Measurements from ENCODE around the gene PELI2. TPM values are rescaled to one million over a fixed set of nuclear protein-coding genes. Genes with fewer than 3 reads are reported as not detected.

Gene PELI2
- total and polyA plus RNA-seq, 2 experiments from 2014 or later, result 8.0 to 24.5 TPM

DNA sequence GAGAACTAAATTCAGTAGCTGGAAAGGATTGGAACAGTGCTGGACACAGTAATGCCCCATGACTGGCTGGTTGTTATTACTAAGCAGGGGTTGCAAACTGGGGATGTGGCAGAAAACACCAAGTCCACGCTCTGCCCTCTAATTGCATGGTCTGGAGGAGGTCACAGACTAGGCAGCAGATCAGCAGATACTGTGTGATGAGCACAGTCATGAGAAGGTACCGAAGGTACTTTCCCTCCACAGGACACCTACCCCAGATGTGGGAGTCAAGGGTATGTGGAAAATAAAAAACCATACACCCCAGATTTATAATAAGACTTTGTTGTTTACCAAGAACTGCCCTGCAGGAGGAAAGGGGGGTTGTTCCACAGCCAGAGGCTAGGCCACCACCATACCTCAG, 175.3 kb downstream of the PELI2 start (continued):
- TF ChIP-seq, protein P1, sequence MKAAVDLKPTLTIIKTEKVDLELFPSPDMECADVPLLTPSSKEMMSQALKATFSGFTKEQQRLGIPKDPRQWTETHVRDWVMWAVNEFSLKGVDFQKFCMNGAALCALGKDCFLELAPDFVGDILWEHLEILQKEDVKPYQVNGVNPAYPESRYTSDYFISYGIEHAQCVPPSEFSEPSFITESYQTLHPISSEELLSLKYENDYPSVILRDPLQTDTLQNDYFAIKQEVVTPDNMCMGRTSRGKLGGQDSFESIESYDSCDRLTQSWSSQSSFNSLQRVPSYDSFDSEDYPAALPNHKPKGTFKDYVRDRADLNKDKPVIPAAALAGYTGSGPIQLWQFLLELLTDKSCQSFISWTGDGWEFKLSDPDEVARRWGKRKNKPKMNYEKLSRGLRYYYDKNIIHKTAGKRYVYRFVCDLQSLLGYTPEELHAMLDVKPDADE (IDR thresholded peaks at IDR 0.05), result no peak
- TF ChIP-seq, protein P2, sequence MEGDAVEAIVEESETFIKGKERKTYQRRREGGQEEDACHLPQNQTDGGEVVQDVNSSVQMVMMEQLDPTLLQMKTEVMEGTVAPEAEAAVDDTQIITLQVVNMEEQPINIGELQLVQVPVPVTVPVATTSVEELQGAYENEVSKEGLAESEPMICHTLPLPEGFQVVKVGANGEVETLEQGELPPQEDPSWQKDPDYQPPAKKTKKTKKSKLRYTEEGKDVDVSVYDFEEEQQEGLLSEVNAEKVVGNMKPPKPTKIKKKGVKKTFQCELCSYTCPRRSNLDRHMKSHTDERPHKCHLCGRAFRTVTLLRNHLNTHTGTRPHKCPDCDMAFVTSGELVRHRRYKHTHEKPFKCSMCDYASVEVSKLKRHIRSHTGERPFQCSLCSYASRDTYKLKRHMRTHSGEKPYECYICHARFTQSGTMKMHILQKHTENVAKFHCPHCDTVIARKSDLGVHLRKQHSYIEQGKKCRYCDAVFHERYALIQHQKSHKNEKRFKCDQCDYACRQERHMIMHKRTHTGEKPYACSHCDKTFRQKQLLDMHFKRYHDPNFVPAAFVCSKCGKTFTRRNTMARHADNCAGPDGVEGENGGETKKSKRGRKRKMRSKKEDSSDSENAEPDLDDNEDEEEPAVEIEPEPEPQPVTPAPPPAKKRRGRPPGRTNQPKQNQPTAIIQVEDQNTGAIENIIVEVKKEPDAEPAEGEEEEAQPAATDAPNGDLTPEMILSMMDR (conservative IDR thresholded peaks at IDR 0.05; ENCODE audit: low read depth in 2 of 2), result no peak
- TF ChIP-seq ZNF331 (CRISPR knock-in tag; IDR thresholded peaks at IDR 0.05; ENCODE audit: low read depth), result no peak

DNA sequence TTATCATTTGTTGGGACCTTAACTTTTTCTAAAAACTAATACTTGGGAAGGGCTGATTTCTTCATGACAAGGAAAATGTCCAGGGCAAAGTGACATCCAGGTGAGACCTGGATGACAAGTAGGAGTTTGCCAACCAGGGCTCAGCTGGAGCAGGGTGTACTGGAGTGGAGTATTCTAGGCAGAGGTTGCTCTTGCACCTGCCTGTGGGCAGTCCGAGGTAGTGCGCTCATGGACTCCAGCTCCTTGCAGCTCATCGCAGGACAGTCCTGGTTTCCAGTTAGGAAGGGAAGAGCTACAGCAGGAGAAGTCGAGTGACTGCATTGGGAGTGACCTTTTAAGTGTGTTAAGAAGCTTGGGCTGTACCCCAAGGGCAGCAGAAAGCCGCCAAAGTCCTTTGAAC, 175.9 kb downstream of the PELI2 start:
- no peaks in the 10 kb centered on the region; the same call in 1 of the 3 replicates for H3K36me3 Mint-ChIP-seq (ENCODE audit: low read depth)
- Histone ChIP-seq H3K27ac (ENCODE audit: low read depth) (no peak overlapping the region), H3K79me2 (replicated peaks; ENCODE audit: insufficient read depth) (no peaks in the 10 kb centered on the region), H3K36me3 (ENCODE audit: insufficient read depth) (no peaks in the 10 kb centered on the region), H3K9me2 (ENCODE audit: insufficient read depth) (no peaks in the 10 kb centered on the region), H3K4me3 (no peak overlapping the region), H3K27me3 (ENCODE audit: insufficient read depth) (no peaks in the 10 kb centered on the region), H3K4me2 (no peak overlapping the region), H2AFZ (no peak overlapping the region), H3K4me1 (ENCODE audit: insufficient read depth) (peaks cover 2% of the 10 kb centered on the region; the same call in 1 of the 2 replicates), H3F3A (replicated peaks; ENCODE audit: low read depth) (no peaks in the 10 kb centered on the region), H4K20me1 (replicated peaks; ENCODE audit: insufficient read depth) (peaks cover 8% of the 10 kb centered on the region)
- peak; percentile 38 for DNase-seq (ENCODE audit: low spot score)
- ATAC-seq, result peak; percentile 94
- H3K9me3 Mint-ChIP-seq, result no peaks in the 10 kb centered on the region
- H3K27me3 Mint-ChIP-seq (ENCODE audit: insufficient read depth, low read depth, poor library complexity), result no peaks in the 10 kb centered on the region
- H3K4me1 Mint-ChIP-seq, result no peaks in the 10 kb centered on the region; the same call in 2 of the 3 replicates
- H3K4me3 Mint-ChIP-seq, result no peak overlapping the region
- TF ChIP-seq, protein P2 (conservative IDR thresholded peaks at IDR 0.05; ENCODE audit: low read depth in 2 of 2), result peak in 1 of 2 experiments; percentile 23; a peak in 1 of 4 replicates
- TF ChIP-seq ZNF114 (CRISPR knock-in tag; IDR thresholded peaks at IDR 0.05) (no peak), POLR2AphosphoS5 (IDR thresholded peaks at IDR 0.05; ENCODE audit: low read depth) (no peak), EZH2 (IDR thresholded peaks at IDR 0.05; ENCODE audit: low read depth, unreplicated experiment) (no peak)
- no peak overlapping the region for H3K27ac Mint-ChIP-seq

DNA sequence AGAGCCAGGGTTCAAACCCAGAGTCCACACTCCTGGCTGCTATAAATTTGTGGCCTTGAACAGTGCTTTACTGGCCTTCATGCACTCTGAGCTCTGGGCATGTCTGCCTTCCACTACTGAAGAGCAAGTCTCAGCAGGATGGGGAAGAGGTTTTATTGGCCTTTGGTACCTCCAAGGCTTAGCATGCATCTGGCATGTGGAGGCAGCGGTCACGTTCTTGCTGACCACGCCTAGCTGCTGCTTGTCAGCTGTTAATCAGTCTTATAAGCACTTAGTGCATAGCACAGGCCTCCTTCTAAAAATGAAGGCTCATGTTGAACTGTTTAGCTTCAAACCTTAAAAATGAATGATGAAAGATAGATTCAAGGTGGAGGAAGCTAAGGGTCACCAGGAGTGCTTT, 177.5 kb downstream of the PELI2 start:
- H3K4me1 Mint-ChIP-seq, result peaks cover 5% of the 10 kb centered on the region; the same call in 1 of the 3 replicates
- Histone ChIP-seq H3K4me3 (no peak overlapping the region), H3K36me3 (ENCODE audit: insufficient read depth) (no peaks in the 10 kb centered on the region), H3K4me1 (ENCODE audit: insufficient read depth) (peaks cover 5% of the 10 kb centered on the region; the same call in 1 of the 2 replicates), H3K27me3 (ENCODE audit: insufficient read depth) (no peaks in the 10 kb centered on the region), H2AFZ (no peak overlapping the region), H3K9me2 (ENCODE audit: insufficient read depth) (no peaks in the 10 kb centered on the region), H3K4me2 (no peak overlapping the region), H3F3A (replicated peaks; ENCODE audit: low read depth) (no peaks in the 10 kb centered on the region), H3K27ac (ENCODE audit: low read depth) (no peak overlapping the region), H4K20me1 (replicated peaks; ENCODE audit: insufficient read depth) (peaks cover 8% of the 10 kb centered on the region), H3K79me2 (replicated peaks; ENCODE audit: insufficient read depth) (no peaks in the 10 kb centered on the region)
- no peaks in the 10 kb centered on the region; the same call in 2 of the 3 replicates for H3K36me3 Mint-ChIP-seq (ENCODE audit: low read depth)
- no peaks in the 10 kb centered on the region for H3K27me3 Mint-ChIP-seq (ENCODE audit: insufficient read depth, low read depth, poor library complexity)
- H3K4me3 Mint-ChIP-seq, result no peak overlapping the region
- DNase-seq (ENCODE audit: low spot score) (no peak), ATAC-seq (no peak)
- no peak overlapping the region for H3K27ac Mint-ChIP-seq
- H3K9me3 Mint-ChIP-seq, result no peaks in the 10 kb centered on the region
- TF ChIP-seq, protein P2 (conservative IDR thresholded peaks at IDR 0.05; ENCODE audit: low read depth in 2 of 2), result no peak
- TF ChIP-seq CREB1 (CRISPR knock-in tag; IDR thresholded peaks at IDR 0.05; ENCODE audit: low read depth) (no peak), EZH2phosphoT487 (IDR thresholded peaks at IDR 0.05; ENCODE audit: unreplicated experiment) (no peak), POLR2AphosphoS5 (IDR thresholded peaks at IDR 0.05; ENCODE audit: low read depth) (no peak), ZNF331 (CRISPR knock-in tag; IDR thresholded peaks at IDR 0.05; ENCODE audit: low read depth) (no peak), NANOG (IDR thresholded peaks at IDR 0.05; ENCODE audit: borderline replicate concordance) (no peak)

Data from GM23338 (cell line).